Peyer's patch (tissue), 4 donors: ENCODE data around the gene PPIE.

Experiments
- POLR2A ChIP-seq, 2 donors: fragments of 450-650 bp; IDR thresholded peaks; one replicate each; pipeline ENCODE4 v1.5.1; 2017; ENCODE audit warnings: antibody characterized with exemption in 2 of 2, mild to moderate bottlenecking in 2 of 2, moderate library complexity in 2 of 2
- TF ChIP-seq, protein P1 (sequence below), 6 experiments: fragments of 450-650 bp in 4 of 6; fragments of 200-600 bp in 2 of 6; sonication (generic) in 1 of 6; IDR thresholded peaks; one replicate each; pipeline ENCODE4 v1.5.1; 2017 to 2019; ENCODE audit warnings: antibody characterized with exemption in 6 of 6, mild to moderate bottlenecking in 3 of 6, moderate library complexity in 1 of 6

DNA sequence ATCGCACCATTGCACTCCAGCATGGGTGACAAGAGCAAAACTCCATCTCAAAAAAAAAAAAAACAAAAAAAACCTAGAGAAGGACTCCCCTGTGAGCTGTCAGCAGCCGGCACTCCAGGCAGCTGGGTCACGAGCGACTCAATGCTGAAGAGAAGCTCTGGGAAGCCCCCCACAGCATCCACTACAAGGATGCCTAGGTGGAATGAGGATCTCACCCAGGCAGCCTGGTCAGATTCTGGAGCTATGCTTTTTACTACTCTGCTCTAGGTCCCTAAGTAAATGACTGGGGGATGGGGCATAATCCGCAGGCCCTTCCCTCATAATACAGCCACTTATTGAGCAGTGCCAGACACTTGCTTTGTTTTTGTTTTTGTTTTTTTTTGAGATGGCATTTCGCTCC, 43.4 kb downstream of the PPIE start:
- TF ChIP-seq, protein P1, sequence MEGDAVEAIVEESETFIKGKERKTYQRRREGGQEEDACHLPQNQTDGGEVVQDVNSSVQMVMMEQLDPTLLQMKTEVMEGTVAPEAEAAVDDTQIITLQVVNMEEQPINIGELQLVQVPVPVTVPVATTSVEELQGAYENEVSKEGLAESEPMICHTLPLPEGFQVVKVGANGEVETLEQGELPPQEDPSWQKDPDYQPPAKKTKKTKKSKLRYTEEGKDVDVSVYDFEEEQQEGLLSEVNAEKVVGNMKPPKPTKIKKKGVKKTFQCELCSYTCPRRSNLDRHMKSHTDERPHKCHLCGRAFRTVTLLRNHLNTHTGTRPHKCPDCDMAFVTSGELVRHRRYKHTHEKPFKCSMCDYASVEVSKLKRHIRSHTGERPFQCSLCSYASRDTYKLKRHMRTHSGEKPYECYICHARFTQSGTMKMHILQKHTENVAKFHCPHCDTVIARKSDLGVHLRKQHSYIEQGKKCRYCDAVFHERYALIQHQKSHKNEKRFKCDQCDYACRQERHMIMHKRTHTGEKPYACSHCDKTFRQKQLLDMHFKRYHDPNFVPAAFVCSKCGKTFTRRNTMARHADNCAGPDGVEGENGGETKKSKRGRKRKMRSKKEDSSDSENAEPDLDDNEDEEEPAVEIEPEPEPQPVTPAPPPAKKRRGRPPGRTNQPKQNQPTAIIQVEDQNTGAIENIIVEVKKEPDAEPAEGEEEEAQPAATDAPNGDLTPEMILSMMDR (IDR thresholded peaks at IDR 0.05), result no peak
- TF ChIP-seq POLR2A (IDR thresholded peaks at IDR 0.05), result no peak
